Subcutaneous adipose tissue (tissue), 4 donors: ENCODE measurements around the gene DCAF4. TPM values are rescaled to one million over a fixed set of nuclear protein-coding genes. Genes with fewer than 3 reads are reported as not detected.

Experiments
- total RNA-seq, 4 donors: library from RNA; depleted of rRNA; stranded (reverse); fragments of >200 nt; gene quantifications; one replicate each; pipeline ENCODE4 v1.1.0, GENCODE V29; 2016
- TF ChIP-seq, protein P1 (sequence below): fragments of 450-650 bp; IDR thresholded peaks from one replicate; pipeline ENCODE4 v1.5.1; 2016; ENCODE audit warnings: low read depth, mild to moderate bottlenecking, control low read depth, antibody characterized with exemption, moderate library complexity

Gene DCAF4
- total RNA-seq, 4 donors from 2014 or later, result 14.1 to 25.1 (median 16.9) TPM

DNA sequence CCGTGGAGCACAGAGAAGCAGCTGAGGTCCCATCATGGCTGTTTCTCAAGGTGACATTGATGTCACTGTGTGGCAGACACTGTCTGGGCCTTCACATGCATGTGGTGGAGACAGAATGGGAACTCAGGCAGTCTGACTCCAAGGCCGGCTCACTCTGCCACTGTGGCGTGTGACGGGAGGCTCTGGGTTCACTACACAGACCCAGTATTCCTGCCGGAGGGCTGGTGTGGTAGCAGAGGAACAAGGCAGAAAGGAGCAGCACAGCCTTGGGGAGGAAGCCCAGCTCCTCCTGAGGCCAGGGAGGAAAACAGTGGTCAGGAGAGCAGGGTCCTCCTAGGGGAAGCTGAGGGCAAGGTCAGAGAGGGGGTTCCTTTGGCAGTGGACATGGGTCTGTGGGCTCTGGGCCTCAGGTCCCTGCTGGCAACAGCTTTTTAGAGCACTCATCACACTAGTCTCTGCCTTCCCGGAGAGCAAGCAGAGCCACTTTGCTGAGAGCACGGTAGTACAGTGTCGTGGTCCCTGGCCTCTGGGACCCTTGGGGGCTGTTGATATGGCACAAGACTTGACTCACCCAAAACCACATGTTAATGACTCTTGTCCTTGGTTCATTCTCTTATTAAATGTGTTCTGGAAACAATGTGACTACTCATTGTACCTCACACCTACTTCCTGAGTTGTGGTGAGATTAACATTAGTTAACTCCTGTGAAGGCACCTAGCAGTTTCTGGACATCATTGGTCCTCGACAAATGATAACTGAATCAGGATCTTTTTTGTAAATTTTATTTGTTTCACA, 21.3 kb downstream of the DCAF4 start:
- TF ChIP-seq, protein P1, sequence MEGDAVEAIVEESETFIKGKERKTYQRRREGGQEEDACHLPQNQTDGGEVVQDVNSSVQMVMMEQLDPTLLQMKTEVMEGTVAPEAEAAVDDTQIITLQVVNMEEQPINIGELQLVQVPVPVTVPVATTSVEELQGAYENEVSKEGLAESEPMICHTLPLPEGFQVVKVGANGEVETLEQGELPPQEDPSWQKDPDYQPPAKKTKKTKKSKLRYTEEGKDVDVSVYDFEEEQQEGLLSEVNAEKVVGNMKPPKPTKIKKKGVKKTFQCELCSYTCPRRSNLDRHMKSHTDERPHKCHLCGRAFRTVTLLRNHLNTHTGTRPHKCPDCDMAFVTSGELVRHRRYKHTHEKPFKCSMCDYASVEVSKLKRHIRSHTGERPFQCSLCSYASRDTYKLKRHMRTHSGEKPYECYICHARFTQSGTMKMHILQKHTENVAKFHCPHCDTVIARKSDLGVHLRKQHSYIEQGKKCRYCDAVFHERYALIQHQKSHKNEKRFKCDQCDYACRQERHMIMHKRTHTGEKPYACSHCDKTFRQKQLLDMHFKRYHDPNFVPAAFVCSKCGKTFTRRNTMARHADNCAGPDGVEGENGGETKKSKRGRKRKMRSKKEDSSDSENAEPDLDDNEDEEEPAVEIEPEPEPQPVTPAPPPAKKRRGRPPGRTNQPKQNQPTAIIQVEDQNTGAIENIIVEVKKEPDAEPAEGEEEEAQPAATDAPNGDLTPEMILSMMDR, result no peak

DNA sequence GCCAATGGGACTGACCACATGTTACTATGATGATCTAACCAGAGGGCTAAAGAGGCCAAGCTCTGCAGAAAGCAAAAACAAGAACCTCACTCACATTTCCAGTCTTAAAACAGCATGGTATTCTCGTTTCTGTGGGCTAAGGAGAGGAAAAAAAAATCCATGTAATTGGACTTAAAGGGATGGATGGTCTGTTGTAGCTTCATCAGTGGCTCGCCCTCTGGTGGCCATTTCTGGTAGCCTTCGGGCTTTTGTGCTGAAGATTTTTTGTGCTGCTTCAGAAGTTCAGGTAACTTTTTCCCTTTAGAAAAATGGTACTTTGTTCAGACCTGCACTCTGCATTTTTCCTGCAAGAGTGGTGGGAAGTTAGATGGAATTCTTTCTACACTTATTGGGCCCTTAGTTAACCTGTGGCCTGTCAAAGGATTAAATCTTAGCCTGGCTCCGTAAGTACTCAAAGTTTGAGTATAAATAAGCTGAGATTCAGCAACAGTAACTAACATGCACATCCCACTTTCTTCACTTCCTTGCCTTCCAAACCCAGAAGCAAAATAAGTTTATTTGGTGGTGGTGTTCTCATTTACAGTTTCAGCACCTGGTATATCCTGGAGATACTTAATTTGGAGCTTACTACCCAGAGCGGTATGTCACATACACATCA, 22.3 kb downstream of the DCAF4 start:
- TF ChIP-seq, protein P1, result no peak

DNA sequence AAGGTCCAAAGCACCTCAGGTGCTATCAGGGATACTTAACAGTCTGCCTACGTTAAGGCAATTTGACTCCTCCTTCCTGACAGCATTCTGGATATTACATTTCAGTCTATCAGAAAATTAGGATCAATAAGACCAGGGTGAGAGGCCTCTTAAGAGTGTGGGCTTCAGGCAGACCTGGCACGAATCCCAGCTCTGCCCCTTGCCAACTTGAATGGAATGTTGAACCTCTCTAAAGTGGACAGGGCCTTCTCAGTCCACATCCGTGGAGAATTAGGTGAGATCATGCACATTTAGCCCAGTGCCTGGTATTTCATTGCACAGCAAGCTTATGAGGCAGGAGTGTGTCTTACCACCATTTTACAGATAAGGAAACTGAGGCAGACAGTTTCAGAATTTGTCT, 25.9 kb downstream of the DCAF4 start:
- TF ChIP-seq, protein P1, result no peak

DNA sequence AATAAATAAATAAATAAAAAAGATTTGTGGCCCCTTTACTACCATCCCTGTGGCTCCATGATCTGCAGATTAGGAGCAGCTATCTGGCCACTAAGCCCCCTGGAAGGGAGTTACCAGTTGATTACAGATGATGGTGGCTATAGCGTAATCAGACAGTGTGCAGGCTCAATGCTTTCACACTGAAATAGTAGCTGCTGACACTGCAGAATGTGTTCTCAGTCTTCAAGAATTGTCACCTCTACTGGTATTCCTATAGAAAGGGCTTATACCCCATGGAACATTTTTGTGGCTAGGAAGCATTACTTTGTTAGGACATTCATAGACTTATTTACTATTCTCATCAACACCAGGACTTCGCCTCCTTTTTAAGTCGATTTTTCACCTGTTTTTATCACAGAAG, 30.9 kb downstream of the DCAF4 start:
- TF ChIP-seq, protein P1, result no peak

DNA sequence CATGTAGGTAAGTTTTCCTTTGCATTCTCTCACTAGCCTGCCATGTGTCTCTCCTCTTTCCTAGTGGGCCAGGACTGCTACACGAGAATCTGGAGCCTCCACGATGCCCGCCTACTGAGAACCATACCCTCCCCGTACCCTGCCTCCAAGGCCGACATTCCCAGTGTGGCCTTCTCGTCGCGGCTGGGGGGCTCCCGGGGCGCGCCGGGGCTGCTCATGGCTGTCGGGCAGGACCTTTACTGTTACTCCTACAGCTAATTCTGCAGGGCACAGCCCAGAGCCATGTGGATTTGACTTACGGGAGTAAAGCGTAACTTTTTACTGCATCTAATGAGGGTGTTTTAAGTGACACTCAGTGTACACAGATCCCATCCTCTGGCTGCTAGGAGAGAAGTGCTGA, 32.3 kb downstream of the DCAF4 start:
- TF ChIP-seq, protein P1, result no peak

DNA sequence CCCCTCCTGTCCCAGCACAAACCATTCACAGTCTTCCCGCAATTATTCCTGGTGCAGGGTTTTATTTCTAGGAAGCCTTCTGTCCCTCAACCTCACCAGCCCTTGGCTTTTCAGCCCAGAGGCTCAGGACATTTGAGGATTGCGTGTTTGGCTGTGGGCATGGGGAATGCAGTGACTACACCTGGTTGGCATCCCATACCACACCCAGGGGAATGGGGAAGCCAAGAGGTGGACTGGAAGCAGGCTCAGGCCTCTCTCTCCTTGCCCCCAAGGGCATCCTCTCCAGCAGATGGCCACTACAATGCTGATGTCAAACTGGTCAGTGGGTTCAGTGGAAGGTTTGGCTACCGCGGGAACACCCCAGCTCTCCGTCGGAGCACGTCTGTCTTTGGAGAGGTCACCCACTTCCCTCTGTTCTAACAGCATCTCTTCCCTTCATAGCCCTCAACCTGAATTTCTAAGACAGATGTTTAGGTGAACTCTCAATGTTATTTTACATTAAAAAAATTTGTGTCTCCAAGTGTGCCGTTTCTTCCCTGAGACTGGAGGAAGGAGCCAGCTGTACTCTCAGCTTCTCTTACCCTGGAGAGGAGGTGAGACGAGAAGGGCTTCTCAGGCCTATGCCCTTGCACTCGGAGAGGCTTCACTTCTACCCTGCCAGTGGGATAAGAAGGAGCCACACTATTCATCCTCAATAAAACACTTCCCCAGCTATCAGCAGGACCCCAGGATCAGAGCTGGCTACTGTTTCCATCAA, 35.5 kb downstream of the DCAF4 start:
- TF ChIP-seq, protein P1, result no peak

DNA sequence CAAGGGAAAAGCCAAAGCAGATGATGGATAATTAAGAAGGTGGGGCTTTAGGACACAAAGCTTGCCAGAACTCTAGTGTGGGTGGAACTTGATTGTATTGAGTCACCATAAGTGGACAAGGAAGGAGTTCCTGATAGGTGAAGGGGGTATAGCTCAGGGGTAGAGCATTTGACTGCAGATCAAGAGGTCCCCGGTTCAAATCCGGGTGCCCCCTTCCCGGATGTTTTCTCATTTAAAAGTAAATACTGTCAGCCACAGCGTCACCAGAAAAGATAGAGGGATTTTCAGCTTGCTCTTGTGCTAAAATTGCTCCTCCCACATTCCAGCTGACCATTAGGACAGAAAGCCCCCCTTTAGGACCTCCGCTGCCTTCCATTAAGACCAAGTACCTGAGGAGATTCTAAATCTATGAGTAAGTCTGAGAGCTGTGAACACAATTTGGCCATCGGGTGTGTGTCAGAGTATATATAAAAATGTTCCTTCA, 36.6 kb downstream of the DCAF4 start:
- TF ChIP-seq, protein P1, result no peak
